NOMO-1 treated with dmso at 0.1 percent for 144 hours (cell line): ENCODE data around the gene LDLRAD4.
"Not testable (repeated sequence)": the region's sequence is repeated elsewhere in the genome, so short reads cannot be mapped to it uniquely, and the experiment has no call there.

Experiments
- DNase-seq: peaks from one replicate; lab custom pipeline; 2025; ENCODE audit not compliant: unreplicated experiment; lab: John Stamatoyannopoulos, UW

LDLRAD4 gene

GRCh38 chr18:13688191-13689136 is 469.9 kb downstream of the LDLRAD4 start:
- no peak for DNase-seq

- not testable (repeated sequence) for DNase-seq
Measured at GRCh38 chr18:13690060-13690459, 471.5 kb downstream of the LDLRAD4 start.

- DNase-seq = not testable (repeated sequence)
Measured at GRCh38 chr18:13695337-13695736, 476.8 kb downstream of the LDLRAD4 start.

GRCh38 chr18:13696961-13697360 is 478.4 kb downstream of the LDLRAD4 start:
- DNase-seq = no peak

- no peak for DNase-seq
Measured at GRCh38 chr18:13700153-13700552, 481.6 kb downstream of the LDLRAD4 start.
